Measurements from ENCODE around the gene ERCC1.

The ERCC1 gene

GRCh38 chr19:45423589-45424190 lies at the start of gene ERCC1:
Gene ERCC1, minus strand, starts transcription at chr19:45423917. Its CDS starts 543 bp downstream, at chr19:45423374.
- no peak for DNase-seq (ENCODE audit: low read depth in 2 of 2)

- no peak for DNase-seq (ENCODE audit: low read depth in 2 of 2)
Observed at GRCh38 chr19:45473367-45473681, 49.6 kb upstream of the ERCC1 start.

GRCh38 chr19:45472563-45473366 lies 49.0 kb upstream of the ERCC1 start:
- DNase-seq (ENCODE audit: low read depth in 2 of 2), result peak in 1 of 2 donors; percentile 33

GRCh38 chr19:45471931-45472562 lies 48.3 kb upstream of the ERCC1 start:
- DNase-seq (ENCODE audit: low read depth in 2 of 2), result no peak

GRCh38 chr19:45471111-45471930 lies 47.6 kb upstream of the ERCC1 start:
- no peak for DNase-seq (ENCODE audit: low read depth in 2 of 2)

GRCh38 chr19:45470762-45471081 lies 47.0 kb upstream of the ERCC1 start:
- no peak for DNase-seq (ENCODE audit: low read depth in 2 of 2)

- DNase-seq (ENCODE audit: low read depth in 2 of 2), result no peak
Observed at GRCh38 chr19:45469945-45470761, 46.4 kb upstream of the ERCC1 start.

- peak; percentile 80 to 83 for DNase-seq (ENCODE audit: low read depth in 2 of 2)
Observed at GRCh38 chr19:45469132-45469944, 45.6 kb upstream of the ERCC1 start.

GRCh38 chr19:45468803-45469131 lies 45.0 kb upstream of the ERCC1 start:
- DNase-seq (ENCODE audit: low read depth in 2 of 2), result peak in 1 of 2 donors; percentile 28

- DNase-seq (ENCODE audit: low read depth in 2 of 2), result peak in 1 of 2 donors; percentile 36
Observed at GRCh38 chr19:45468159-45468651, 44.5 kb upstream of the ERCC1 start.

- DNase-seq (ENCODE audit: low read depth in 2 of 2), result peak; percentile 92 to 94
Observed at GRCh38 chr19:45467456-45468158, 43.9 kb upstream of the ERCC1 start, which contains the start of gene FOSB. Gene FOSB, plus strand, starts transcription at chr19:45467996. Its CDS starts 591 bp downstream, at chr19:45468587.

- DNase-seq (ENCODE audit: low read depth in 2 of 2), result no peak
Observed at GRCh38 chr19:45467115-45467455, 43.4 kb upstream of the ERCC1 start.

- DNase-seq (ENCODE audit: low read depth in 2 of 2), result no peak
Observed at GRCh38 chr19:45464852-45465441, 41.2 kb upstream of the ERCC1 start.

GRCh38 chr19:45464274-45464673 lies 40.6 kb upstream of the ERCC1 start:
- no peak for DNase-seq (ENCODE audit: low read depth in 2 of 2)

GRCh38 chr19:45463241-45463640 lies 39.5 kb upstream of the ERCC1 start:
- DNase-seq (ENCODE audit: low read depth in 2 of 2), result no peak

GRCh38 chr19:45462174-45462573 lies 38.5 kb upstream of the ERCC1 start:
- no peak for DNase-seq (ENCODE audit: low read depth in 2 of 2)

- DNase-seq (ENCODE audit: low read depth in 2 of 2), result no peak
Observed at GRCh38 chr19:45460807-45461347, 37.2 kb upstream of the ERCC1 start.

GRCh38 chr19:45457776-45458175 lies 34.1 kb upstream of the ERCC1 start:
- DNase-seq (ENCODE audit: low read depth in 2 of 2), result no peak

GRCh38 chr19:45456500-45456815 lies 32.7 kb upstream of the ERCC1 start:
- no peak for DNase-seq (ENCODE audit: low read depth in 2 of 2)
